Liver (tissue), 3 donors: ENCODE measurements around the gene PDCD10.

ENCODE experiments used
- EGR1 ChIP-seq, 2 donors: IDR thresholded peaks; 2 replicates each; pipeline ENCODE4 v1.6.1; 2016 to 2018; ENCODE audit warnings: antibody characterized with exemption in 2 of 2, low read depth in 2 of 2
- FOXA1 ChIP-seq: IDR thresholded peaks from 2 replicates; pipeline ENCODE4 v1.6.1; 2016; ENCODE audit warnings: antibody characterized with exemption
- GABPA ChIP-seq, 2 donors: IDR thresholded peaks in 1 of 2; conservative IDR thresholded peaks in 1 of 2; 2 replicates each; pipeline ENCODE4 v1.6.1; 2016; ENCODE audit warnings: antibody characterized with exemption in 2 of 2, mild to moderate bottlenecking in 1 of 2, moderate library complexity in 1 of 2
- JUND ChIP-seq, 2 donors: IDR thresholded peaks; 2 replicates each; pipeline ENCODE4 v1.6.1; 2016; ENCODE audit warnings: antibody characterized with exemption in 2 of 2
- NR2F2 ChIP-seq: IDR thresholded peaks from 2 replicates; pipeline ENCODE4 v1.6.1; 2016; ENCODE audit warnings: antibody characterized with exemption
- RAD21 ChIP-seq, 2 donors: IDR thresholded peaks; 2 replicates each; pipeline ENCODE4 v1.6.1; 2016; ENCODE audit warnings: antibody characterized with exemption in 2 of 2, mild to moderate bottlenecking in 2 of 2
- REST ChIP-seq: IDR thresholded peaks from 2 replicates; pipeline ENCODE4 v1.6.1; 2016; ENCODE audit warnings: antibody characterized with exemption, mild to moderate bottlenecking
- RXRA ChIP-seq, 2 donors: IDR thresholded peaks; 2 replicates each; pipeline ENCODE4 v1.6.1; 2017 to 2018; ENCODE audit warnings: antibody characterized with exemption in 2 of 2, mild to moderate bottlenecking in 1 of 2
- SP1 ChIP-seq: IDR thresholded peaks from 2 replicates; pipeline ENCODE4 v1.6.1; 2018; ENCODE audit warnings: antibody characterized with exemption, mild to moderate bottlenecking
- TAF1 ChIP-seq: conservative IDR thresholded peaks from 2 replicates; pipeline ENCODE4 v1.6.1; 2016; ENCODE audit warnings: antibody characterized with exemption, mild to moderate bottlenecking
- YY1 ChIP-seq: IDR thresholded peaks from 2 replicates; pipeline ENCODE4 v1.6.1; 2016; ENCODE audit warnings: antibody characterized with exemption, mild to moderate bottlenecking
- ZBTB33 ChIP-seq: IDR thresholded peaks from 2 replicates; pipeline ENCODE4 v1.6.1; 2016; ENCODE audit warnings: antibody characterized with exemption
- TF ChIP-seq, protein P1 (sequence below): fragments of 150-350 bp; IDR thresholded peaks from 2 replicates; pipeline ENCODE4 v1.5.1; 2017; ENCODE audit warnings: improper control_type of control experiment, low read depth, low read length; ENCODE audit not compliant: missing input control
- TF ChIP-seq, protein P2 (sequence below): IDR thresholded peaks from 2 replicates; pipeline ENCODE4 v1.6.1; 2016; ENCODE audit warnings: antibody characterized with exemption
- donor health status: healthy.
- donor health status: healthy.

- TF ChIP-seq, protein P1, sequence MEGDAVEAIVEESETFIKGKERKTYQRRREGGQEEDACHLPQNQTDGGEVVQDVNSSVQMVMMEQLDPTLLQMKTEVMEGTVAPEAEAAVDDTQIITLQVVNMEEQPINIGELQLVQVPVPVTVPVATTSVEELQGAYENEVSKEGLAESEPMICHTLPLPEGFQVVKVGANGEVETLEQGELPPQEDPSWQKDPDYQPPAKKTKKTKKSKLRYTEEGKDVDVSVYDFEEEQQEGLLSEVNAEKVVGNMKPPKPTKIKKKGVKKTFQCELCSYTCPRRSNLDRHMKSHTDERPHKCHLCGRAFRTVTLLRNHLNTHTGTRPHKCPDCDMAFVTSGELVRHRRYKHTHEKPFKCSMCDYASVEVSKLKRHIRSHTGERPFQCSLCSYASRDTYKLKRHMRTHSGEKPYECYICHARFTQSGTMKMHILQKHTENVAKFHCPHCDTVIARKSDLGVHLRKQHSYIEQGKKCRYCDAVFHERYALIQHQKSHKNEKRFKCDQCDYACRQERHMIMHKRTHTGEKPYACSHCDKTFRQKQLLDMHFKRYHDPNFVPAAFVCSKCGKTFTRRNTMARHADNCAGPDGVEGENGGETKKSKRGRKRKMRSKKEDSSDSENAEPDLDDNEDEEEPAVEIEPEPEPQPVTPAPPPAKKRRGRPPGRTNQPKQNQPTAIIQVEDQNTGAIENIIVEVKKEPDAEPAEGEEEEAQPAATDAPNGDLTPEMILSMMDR: no peak
- no peak for TF ChIP-seq RAD21 (IDR thresholded peaks at IDR 0.05)
- no peak for TF ChIP-seq REST
- no peak for TF ChIP-seq SP1
- TF ChIP-seq GABPA (IDR thresholded peaks at IDR 0.05 in 1 of 2, conservative IDR thresholded peaks at IDR 0.05 in 1 of 2): no peak
- TF ChIP-seq, protein P2, sequence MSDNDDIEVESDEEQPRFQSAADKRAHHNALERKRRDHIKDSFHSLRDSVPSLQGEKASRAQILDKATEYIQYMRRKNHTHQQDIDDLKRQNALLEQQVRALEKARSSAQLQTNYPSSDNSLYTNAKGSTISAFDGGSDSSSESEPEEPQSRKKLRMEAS: no peak
- no peak for TF ChIP-seq FOXA1
- no peak for TF ChIP-seq EGR1 (IDR thresholded peaks at IDR 0.05; ENCODE audit: low read depth in 2 of 2)
- no peak for TF ChIP-seq TAF1
- no peak for TF ChIP-seq JUND (IDR thresholded peaks at IDR 0.05)
- TF ChIP-seq RXRA (IDR thresholded peaks at IDR 0.05): no peak
- no peak for TF ChIP-seq YY1
- TF ChIP-seq NR2F2: no peak
- no peak for TF ChIP-seq ZBTB33
These were observed 42.7 kb upstream of the PDCD10 start for GRCh38 chr3:167777356-167777755.
